HCT116 (cell line): ENCODE data around the gene MDFI. TPM values are rescaled to one million over a fixed set of nuclear protein-coding genes. Genes with fewer than 3 reads are reported as not detected.

Source experiments
- ATAC-seq: fragments of 200-7000 bp; cut with Tn5 transposase; 2 replicates; pipeline ENCODE4 v1.9.1; 2020; ENCODE audit warnings: mild to moderate bottlenecking, moderate library complexity
- BruUV-seq: library from RNA; stranded (reverse); fragments of 400-500 nt; replicated peaks from 2 replicates; lab custom pipeline; 2021; lab: Mats Ljungman, UMichigan
- CTCF ChIA-PET: fragments of 300-600 bp; sonication (Branson Sonifier 250); formaldehyde crosslinking; loops from one replicate; lab custom pipeline; 2021; ENCODE audit warnings: antibody characterized with exemption; lab: Charles Lee
- POLR2A ChIA-PET: fragments of 300-600, 350-600 bp; sonication (Branson Sonifier 250); formaldehyde crosslinking; loops from one replicate; lab custom pipeline; 2021; ENCODE audit warnings: antibody characterized with exemption; lab: Charles Lee
- RAD21 ChIA-PET, 2 experiments: fragments of 300-600 bp; sonication (Branson Sonifier 250); formaldehyde crosslinking; loops; one replicate each; lab custom pipeline; 2023; ENCODE audit warnings: low total read pairs in 2 of 2; ENCODE audit not compliant: uncharacterized antibody in 2 of 2, unreplicated experiment in 2 of 2, low non-redundant PET in 1 of 2; lab: Charles Lee
- DNase-seq: peaks from one replicate; pipeline ENCODE4 v3.0.0-alpha.2; 2010; ENCODE audit warnings: low read depth, low spot score
- H2AFZ ChIP-seq: fragments of 200-600 bp; shearing (Covaris generic), sonication (generic); 2 replicates; pipeline ENCODE4 v1.6.1; 2017; ENCODE audit warnings: low read depth, mixed run types, mixed read lengths, antibody characterized with exemption, low read length; ENCODE audit not compliant: poor library complexity, severe bottlenecking
- H3K27ac ChIP-seq: 2 replicates; pipeline ENCODE4 v1.5.1; 2012; ENCODE audit warnings: low read depth, low read length
- H3K27me3 ChIP-seq: fragments of 200-600 bp; sonication (generic); 2 replicates; pipeline ENCODE4 v1.6.1; 2016; ENCODE audit warnings: mixed run types, low read length, mixed read lengths; ENCODE audit not compliant: insufficient read depth
- H3K36me3 ChIP-seq, 2 experiments: fragments of 200-500 bp in 1 of 2; fragments of 200-600 bp in 1 of 2; sonication (Bioruptor generic) in 1 of 2; sonication (generic) in 1 of 2; 2 replicates each; pipeline versions ENCODE4 v1.5.1 to v1.6.1; 2014 to 2016; ENCODE audit warnings: low read length in 2 of 2, inconsistent platforms in 1 of 2, mixed read lengths in 1 of 2, mixed run types in 1 of 2; ENCODE audit not compliant: insufficient read depth in 2 of 2, control insufficient read depth in 1 of 2
- H3K4me1 ChIP-seq, 2 experiments: fragments of 200-600 bp in 1 of 2; sonication (generic) in 1 of 2; 2 replicates each; pipeline versions ENCODE4 v1.5.1 to v1.6.1; 2012 to 2017; ENCODE audit warnings: low read length in 2 of 2, inconsistent platforms in 1 of 2, mild to moderate bottlenecking in 1 of 2, mixed read lengths in 1 of 2, mixed run types in 1 of 2, moderate library complexity in 1 of 2; ENCODE audit not compliant: insufficient read depth in 2 of 2, control insufficient read depth in 1 of 2
- H3K4me2 ChIP-seq: fragments of 200-600 bp; sonication (generic); 2 replicates; pipeline ENCODE4 v1.6.1; 2017; ENCODE audit warnings: mixed run types, low read length, mixed read lengths
- H3K4me3 ChIP-seq, 2 experiments: fragments of 200-600 bp in 1 of 2; sonication (generic) in 1 of 2; replicated peaks in 1 of 2; 2 replicates each; pipeline ENCODE4 v1.5.1; 2011 to 2016; ENCODE audit warnings: low read length in 2 of 2, control low read depth in 1 of 2, low read depth in 1 of 2, mild to moderate bottlenecking in 1 of 2, mixed read lengths in 1 of 2, mixed run types in 1 of 2
- H3K79me2 ChIP-seq: fragments of 200-600 bp; sonication (generic); 2 replicates; pipeline ENCODE4 v1.6.1; 2017; ENCODE audit warnings: mild to moderate bottlenecking, mixed run types, low read length, moderate library complexity, mixed read lengths; ENCODE audit not compliant: insufficient read depth
- H3K9ac ChIP-seq: fragments of 200-600 bp; sonication (generic); 2 replicates; pipeline ENCODE4 v1.6.1; 2016; ENCODE audit warnings: low read length, mixed read lengths
- H3K9me2 ChIP-seq: fragments of 200-600 bp; sonication (generic), shearing (Covaris generic); 2 replicates; pipeline ENCODE4 v1.6.1; 2017; ENCODE audit warnings: mixed run types, mild to moderate bottlenecking, moderate library complexity; ENCODE audit not compliant: insufficient read depth
- H3K9me3 ChIP-seq, 2 experiments: fragments of 200-500 bp in 1 of 2; fragments of 200-600 bp in 1 of 2; sonication (Bioruptor generic) in 1 of 2; sonication (generic) in 1 of 2; 2 replicates each; pipeline ENCODE4 v1.6.1; 2014 to 2017; ENCODE audit warnings: low read length in 2 of 2, mixed read lengths in 2 of 2, inconsistent platforms in 1 of 2, low read depth in 1 of 2, mild to moderate bottlenecking in 1 of 2, mixed run types in 1 of 2, moderate library complexity in 1 of 2; ENCODE audit not compliant: control insufficient read depth in 1 of 2, insufficient read depth in 1 of 2
- H4K20me1 ChIP-seq: fragments of 200-600 bp; sonication (generic), shearing (Covaris generic); 2 replicates; pipeline ENCODE4 v1.6.1; 2017; ENCODE audit warnings: mixed run types, mild to moderate bottlenecking, moderate library complexity; ENCODE audit not compliant: insufficient read depth
- CBX3 ChIP-seq: IDR thresholded peaks from 2 replicates; pipeline ENCODE4 v1.6.1; 2012; ENCODE audit warnings: low read depth
- CEBPB ChIP-seq: IDR thresholded peaks from 2 replicates; pipeline ENCODE4 v1.6.1; 2012; ENCODE audit warnings: low read depth
- EGR1 ChIP-seq: IDR thresholded peaks from 2 replicates; pipeline ENCODE4 v1.6.1; 2012; ENCODE audit warnings: low read depth
- ELF1 ChIP-seq: IDR thresholded peaks from 2 replicates; pipeline ENCODE4 v1.6.1; 2012; ENCODE audit warnings: low read depth, borderline replicate concordance
- FOSL1 ChIP-seq: IDR thresholded peaks from 2 replicates; pipeline ENCODE4 v1.6.1; 2012; ENCODE audit warnings: low read depth
- SIN3A ChIP-seq: IDR thresholded peaks from 2 replicates; pipeline ENCODE4 v1.6.1; 2012; ENCODE audit warnings: low read depth
- SRF ChIP-seq: IDR thresholded peaks from 2 replicates; pipeline ENCODE4 v1.6.1; 2012; ENCODE audit warnings: low read depth
- YY1 ChIP-seq: IDR thresholded peaks from 2 replicates; pipeline ENCODE4 v1.6.1; 2011; ENCODE audit warnings: low read length, low read depth, moderate library complexity, mild to moderate bottlenecking; ENCODE audit not compliant: insufficient replicate concordance; ENCODE audit errors: extremely low read depth
- ZBTB33 ChIP-seq: IDR thresholded peaks from 2 replicates; pipeline ENCODE4 v1.6.1; 2011; ENCODE audit warnings: mild to moderate bottlenecking, low read length, moderate library complexity; ENCODE audit not compliant: insufficient replicate concordance; ENCODE audit errors: extremely low read depth
- ZNF274 ChIP-seq: fragments of 200-500 bp; sonication (Bioruptor generic); IDR thresholded peaks from 2 replicates; pipeline ENCODE4 v1.6.1; 2014; ENCODE audit warnings: mild to moderate bottlenecking, low read depth, low read length, inconsistent platforms
- intact Hi-C: fragments of 100-400 bp; cut with micrococcal nuclease; formaldehyde crosslinking; loops from 2 replicates; pipeline ENCODE4 v1.10.0; 2022
- total RNA-seq: library from RNA; stranded (reverse); gene quantifications from one replicate; pipeline ENCODE4 v1.2.1, GENCODE V29; 2021; ENCODE audit not compliant: unreplicated experiment

MDFI gene
- total RNA-seq, 1 experiment from 2014 or later = 35.5 TPM

- no peaks in the 10 kb centered on the region for H3K9me3 ChIP-seq
- no peaks in the 10 kb centered on the region for H3K27me3 ChIP-seq
- ChIA-PET CTCF (no interaction called here), POLR2A (no interaction called here), RAD21 (no interaction called here)
- H3K9me2 ChIP-seq = no peaks in the 10 kb centered on the region
- no peak for DNase-seq
- H3K9ac ChIP-seq = no peak overlapping the region
- H3K27ac ChIP-seq = no peak overlapping the region
- H3K79me2 ChIP-seq = no peaks in the 10 kb centered on the region
- peaks cover 0 to 2% of the 10 kb centered on the region in 2 experiments; a peak in 1 of 4 replicates for H3K36me3 ChIP-seq
- no peaks in the 10 kb centered on the region for H4K20me1 ChIP-seq
- no peaks in the 10 kb centered on the region for H3K4me1 ChIP-seq
- no peak overlapping the region for H3K4me2 ChIP-seq
- H3K4me3 ChIP-seq = no peak overlapping the region
- no peak overlapping the region for H2AFZ ChIP-seq
- intact Hi-C loops = no loop called here
- no peak for TF ChIP-seq ZNF274
- no peak for TF ChIP-seq CBX3
- no peak for TF ChIP-seq YY1
- no peak for TF ChIP-seq ELF1
- TF ChIP-seq SRF = no peak
- no peak for TF ChIP-seq CEBPB
- TF ChIP-seq FOSL1 = no peak
- TF ChIP-seq SIN3A = no peak
- TF ChIP-seq ZBTB33 = no peak
- no peak for TF ChIP-seq EGR1
- BruUV-seq = no TSS peak
- no peak for ATAC-seq
Measured at GRCh38 chr6:41654698-41655151, 16.5 kb downstream of the MDFI start.
